Mucosa of descending colon (tissue), 3 donors: ENCODE measurements around the gene ACOXL. TPM values are rescaled to one million over a fixed set of nuclear protein-coding genes. Genes with fewer than 3 reads are reported as not detected.

Experiments used
- ATAC-seq: fragments of 200-7000 bp; cut with Tn5 transposase; one replicate; pipeline ENCODE4 v1.9.1; 2020; ENCODE audit warnings: mild to moderate bottlenecking, moderate library complexity
- DNase-seq, 3 donors: peaks; one replicate each; pipeline ENCODE4 v3.0.0-alpha.2; 2020
- H3K36me3 ChIP-seq: fragments of 200-600 bp; one replicate; pipeline ENCODE4 v1.8.0; 2021; ENCODE audit warnings: low read depth, mild to moderate bottlenecking
- H3K4me1 ChIP-seq: fragments of 200-600 bp; one replicate; pipeline ENCODE4 v1.8.0; 2021; ENCODE audit warnings: low read depth, mild to moderate bottlenecking
- H3K4me3 ChIP-seq: fragments of 200-600 bp; one replicate; pipeline ENCODE4 v1.8.0; 2021; ENCODE audit warnings: mild to moderate bottlenecking
- H3K9me3 ChIP-seq: fragments of 200-600 bp; one replicate; pipeline ENCODE4 v1.8.0; 2021; ENCODE audit warnings: mild to moderate bottlenecking
- intact Hi-C, 2 donors: fragments of 100-400 bp; cut with DNase I in 1 of 2; cut with micrococcal nuclease in 1 of 2; formaldehyde crosslinking; loops; one replicate each; pipeline versions ENCODE4 v1.11.0 to v1.11.1; 2022; cut with DNase I, micrococcal nuclease
- total RNA-seq, 3 donors: library from RNA; stranded (reverse); fragmentation: NEBNext Ultra II Directional in 2 of 3; extraction: Animal tissue kit (Norgen Biotek cat#: 25700) in 2 of 3; gene quantifications; one replicate each; pipeline versions ENCODE4 v1.2.1 to v1.2.4, GENCODE V29; 2021 to 2023
- TF ChIP-seq, protein P1 (sequence below): fragments of 200-600 bp; IDR thresholded peaks from one replicate; pipeline ENCODE4 v1.8.0; 2022; ENCODE audit warnings: antibody characterized with exemption, mild to moderate bottlenecking
- donor health status: DM: no; HTN: no; CAD: no; lungs with moderate emphysema.
- donor health status: DM: no; HTN: no; CAD: no.
- donor health status: DM: no; HTN: yes; CAD: no.

The ACOXL gene
- total RNA-seq, 3 donors from 2014 or later, result 0.51 to 1.2 (median 0.87) TPM

DNA sequence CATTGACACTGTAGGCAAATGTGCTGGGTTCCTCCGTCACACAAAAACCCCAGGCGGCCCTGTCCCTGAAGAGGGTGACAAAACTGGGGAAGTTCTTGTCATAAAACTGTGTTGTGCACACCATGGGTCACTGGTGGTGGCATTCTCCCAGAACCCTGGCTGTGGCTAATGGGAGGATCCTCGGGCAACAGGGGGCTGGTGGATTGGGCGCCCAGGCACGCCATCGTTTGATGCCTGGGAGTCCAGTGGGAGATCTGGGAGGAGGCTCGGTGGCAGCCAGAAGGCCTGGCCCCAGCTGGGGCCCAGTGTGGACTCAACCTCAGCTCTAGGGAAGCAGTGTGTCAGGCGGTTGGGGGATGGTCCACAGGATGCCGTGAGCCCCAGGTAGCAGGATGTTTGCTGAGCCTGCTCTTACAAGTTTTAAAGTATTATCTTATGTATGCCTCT lies 140.7 kb downstream of the ACOXL start:
- Histone ChIP-seq H3K4me3 (no peak overlapping the region), H3K9me3 (no peaks in the 10 kb centered on the region), H3K4me1 (no peaks in the 10 kb centered on the region), H3K36me3 (no peaks in the 10 kb centered on the region)
- intact Hi-C loops, result no loop called here
- TF ChIP-seq, protein P1, sequence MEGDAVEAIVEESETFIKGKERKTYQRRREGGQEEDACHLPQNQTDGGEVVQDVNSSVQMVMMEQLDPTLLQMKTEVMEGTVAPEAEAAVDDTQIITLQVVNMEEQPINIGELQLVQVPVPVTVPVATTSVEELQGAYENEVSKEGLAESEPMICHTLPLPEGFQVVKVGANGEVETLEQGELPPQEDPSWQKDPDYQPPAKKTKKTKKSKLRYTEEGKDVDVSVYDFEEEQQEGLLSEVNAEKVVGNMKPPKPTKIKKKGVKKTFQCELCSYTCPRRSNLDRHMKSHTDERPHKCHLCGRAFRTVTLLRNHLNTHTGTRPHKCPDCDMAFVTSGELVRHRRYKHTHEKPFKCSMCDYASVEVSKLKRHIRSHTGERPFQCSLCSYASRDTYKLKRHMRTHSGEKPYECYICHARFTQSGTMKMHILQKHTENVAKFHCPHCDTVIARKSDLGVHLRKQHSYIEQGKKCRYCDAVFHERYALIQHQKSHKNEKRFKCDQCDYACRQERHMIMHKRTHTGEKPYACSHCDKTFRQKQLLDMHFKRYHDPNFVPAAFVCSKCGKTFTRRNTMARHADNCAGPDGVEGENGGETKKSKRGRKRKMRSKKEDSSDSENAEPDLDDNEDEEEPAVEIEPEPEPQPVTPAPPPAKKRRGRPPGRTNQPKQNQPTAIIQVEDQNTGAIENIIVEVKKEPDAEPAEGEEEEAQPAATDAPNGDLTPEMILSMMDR, result no peak
- ATAC-seq (no peak), DNase-seq (no peak)

DNA sequence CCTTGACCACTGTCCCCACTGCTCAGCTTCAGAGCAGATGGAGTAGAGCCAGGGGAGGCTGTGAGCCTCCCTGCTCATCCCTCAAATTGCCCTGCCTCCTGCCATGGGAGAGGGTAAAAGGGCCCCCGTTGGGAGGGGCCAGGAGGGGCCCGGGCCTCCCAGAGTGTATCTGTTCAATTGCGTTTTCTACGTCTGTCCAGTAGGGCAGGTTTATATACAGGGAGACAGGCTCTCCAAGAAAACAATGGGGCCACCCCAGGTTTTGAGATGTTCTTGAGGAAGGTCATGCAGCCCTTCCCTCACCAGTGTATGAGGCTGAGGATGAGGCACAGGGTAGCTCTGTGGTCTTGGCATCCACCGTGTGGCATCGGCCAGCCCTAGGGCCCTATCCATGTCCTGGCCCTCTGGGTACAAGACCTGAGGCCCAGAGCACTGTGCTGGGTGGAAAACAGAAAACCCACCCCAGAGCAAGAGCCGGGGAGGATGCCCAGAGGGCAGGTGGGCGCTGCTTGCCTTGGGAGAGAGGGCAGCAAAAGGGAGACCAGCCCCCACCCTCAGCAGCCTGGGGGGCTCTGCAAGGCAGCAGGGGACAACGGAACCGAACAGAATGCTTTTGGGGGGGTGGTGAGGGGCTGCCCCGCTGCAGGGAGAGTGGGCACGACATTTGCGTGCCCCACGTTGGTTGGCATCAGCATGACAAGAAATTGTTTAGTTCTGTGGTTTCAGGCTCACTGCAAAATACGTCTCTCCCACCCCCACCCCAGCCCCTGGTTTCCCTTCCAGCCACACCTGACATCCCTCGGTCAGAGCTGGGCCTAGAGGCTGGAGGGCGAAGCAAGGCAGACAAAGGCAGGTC lies 141.5 kb downstream of the ACOXL start:
- TF ChIP-seq, protein P1, result no peak
- no peaks in the 10 kb centered on the region for H3K9me3 ChIP-seq
- no peaks in the 10 kb centered on the region for H3K36me3 ChIP-seq
- H3K4me3 ChIP-seq, result no peak overlapping the region
- H3K4me1 ChIP-seq, result no peaks in the 10 kb centered on the region
- ATAC-seq (no peak), DNase-seq (no peak)
- intact Hi-C loops, result no loop called here

DNA sequence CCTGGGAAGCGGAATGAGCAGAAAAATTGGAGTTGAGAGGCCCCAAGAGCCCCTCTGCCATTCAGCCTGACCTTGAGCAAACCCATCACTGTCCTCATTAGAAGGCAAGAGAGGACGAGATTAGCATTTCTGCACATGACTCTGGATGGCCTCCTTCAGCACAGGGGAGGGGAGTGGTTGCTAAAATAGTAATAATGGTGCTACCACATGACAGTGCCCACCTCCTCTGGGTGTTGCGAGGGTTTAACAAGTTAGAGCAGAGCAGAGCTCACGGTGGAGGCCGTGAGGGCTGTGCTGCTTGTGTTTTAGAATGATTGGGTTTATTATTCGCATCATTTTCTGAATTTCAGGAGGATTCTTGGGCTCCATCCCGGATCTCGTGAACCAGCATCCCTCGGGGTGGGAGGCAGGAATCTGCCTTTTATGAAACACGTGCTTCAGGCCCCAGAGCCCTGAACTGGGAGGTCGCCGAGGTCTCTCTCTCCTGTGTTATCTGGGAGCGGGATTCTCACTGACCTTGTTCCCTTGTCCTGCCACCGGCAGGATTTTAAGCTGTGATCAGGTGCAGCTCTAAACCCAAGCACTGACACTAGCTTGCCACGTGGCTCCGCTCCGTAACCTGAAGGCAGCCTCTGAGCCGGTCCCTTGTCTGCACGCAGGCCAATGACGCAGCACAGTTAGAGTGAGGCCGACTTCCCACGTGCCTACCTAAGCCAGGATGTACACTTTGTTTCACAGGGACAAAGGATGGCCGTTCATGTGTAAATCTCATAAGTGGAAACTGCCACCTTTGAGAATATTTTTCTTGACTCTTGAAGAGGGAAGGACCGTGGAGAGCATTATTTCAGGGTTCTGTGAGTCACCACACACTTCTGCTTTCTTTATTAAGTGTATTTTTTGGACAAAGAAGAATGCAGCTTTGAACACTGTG lies 142.3 kb downstream of the ACOXL start:
- TF ChIP-seq, protein P1, result no peak
- ATAC-seq (no peak), DNase-seq (no peak)
- H3K9me3 ChIP-seq, result no peaks in the 10 kb centered on the region
- H3K36me3 ChIP-seq, result no peaks in the 10 kb centered on the region
- H3K4me3 ChIP-seq, result no peak overlapping the region
- intact Hi-C loops, result no loop called here
- no peaks in the 10 kb centered on the region for H3K4me1 ChIP-seq

DNA sequence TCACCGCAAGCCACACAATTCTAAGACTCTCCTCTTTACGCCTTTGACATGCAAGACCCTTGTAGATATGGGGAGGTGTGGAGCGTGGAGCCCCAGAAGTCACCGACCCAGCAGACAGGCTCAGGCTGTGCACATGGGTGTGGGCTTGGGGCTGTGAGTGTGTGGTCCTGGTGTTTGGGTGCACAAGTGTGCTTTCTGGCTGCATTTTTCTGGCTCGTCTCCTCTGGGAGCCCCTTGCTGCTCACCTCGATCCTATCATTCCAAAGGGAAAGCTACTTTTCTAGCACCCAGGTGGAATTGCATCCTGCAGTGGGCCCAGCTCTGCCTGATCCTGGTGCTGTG lies 143.0 kb downstream of the ACOXL start:
- ATAC-seq (no peak), DNase-seq (no peak)
- TF ChIP-seq, protein P1, result no peak
- intact Hi-C loops, result no loop called here
- H3K9me3 ChIP-seq, result no peaks in the 10 kb centered on the region
- H3K4me3 ChIP-seq, result no peak overlapping the region
- H3K36me3 ChIP-seq, result no peaks in the 10 kb centered on the region
- no peaks in the 10 kb centered on the region for H3K4me1 ChIP-seq

DNA sequence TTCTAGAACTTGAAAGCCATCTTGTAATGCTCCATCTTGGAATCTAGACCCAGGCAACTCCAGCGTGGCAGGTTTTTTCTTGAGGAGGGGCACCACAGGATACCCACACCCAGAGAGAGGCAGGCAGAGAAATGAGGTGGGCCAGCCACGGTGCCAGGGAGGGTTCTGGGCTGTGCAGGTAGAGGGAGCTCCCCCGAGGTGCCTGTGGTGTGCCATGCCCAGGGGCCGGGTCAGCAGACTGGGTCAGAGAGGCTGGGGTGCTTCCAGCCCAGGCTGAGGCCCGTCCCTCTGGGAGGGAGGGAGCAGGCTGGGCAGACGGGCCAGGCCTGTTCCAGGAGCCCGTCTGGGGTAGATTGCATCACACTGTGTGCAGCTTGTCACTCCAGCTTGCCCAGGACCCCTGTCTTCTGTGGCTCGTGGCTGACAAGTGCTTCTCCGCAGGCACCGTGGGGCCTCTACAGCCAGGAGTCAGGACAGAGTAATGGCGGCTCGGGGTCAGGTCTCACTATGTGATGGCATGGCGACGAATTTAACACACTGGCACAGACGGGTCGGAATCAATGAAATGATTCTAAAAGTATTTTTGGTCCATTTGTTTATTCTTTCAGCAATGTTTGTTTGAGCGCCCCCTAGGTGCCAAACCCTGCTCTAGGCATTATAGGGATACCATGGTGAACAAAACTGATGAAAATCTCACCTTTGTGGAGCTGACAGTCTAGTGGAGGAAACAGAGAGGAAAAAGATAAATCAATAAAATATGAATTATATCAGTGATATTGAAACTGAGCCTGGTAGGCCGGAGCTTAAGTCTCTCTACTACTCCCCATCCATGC lies 144.0 kb downstream of the ACOXL start:
- Histone ChIP-seq H3K9me3 (no peaks in the 10 kb centered on the region), H3K36me3 (no peaks in the 10 kb centered on the region), H3K4me3 (no peak overlapping the region), H3K4me1 (no peaks in the 10 kb centered on the region)
- TF ChIP-seq, protein P1, result no peak
- intact Hi-C loops, result no loop called here
- no peak for DNase-seq
- ATAC-seq, result no peak
